ENCODE data around the gene ZNF438.

ZNF438 gene

GRCh38 chr10:30825022-30825421 is 206.6 kb downstream of the ZNF438 start:
- no peak for DNase-seq (ENCODE audit: low spot score)
- in situ Hi-C loops (cut with MboI; ENCODE audit: low pct_unique_long_range_greater_than_20kb, low sequenced_read_pairs, unreplicated experiment): no loop called here
- TF ChIP-seq CTCF (IDR thresholded peaks at IDR 0.05; ENCODE audit: extremely low read depth, insufficient read depth, missing control alignments): no peak

- in situ Hi-C loops (cut with MboI; ENCODE audit: low pct_unique_long_range_greater_than_20kb, low sequenced_read_pairs, unreplicated experiment): no loop called here
- TF ChIP-seq CTCF (IDR thresholded peaks at IDR 0.05; ENCODE audit: extremely low read depth, insufficient read depth, missing control alignments): no peak
- no peak for DNase-seq (ENCODE audit: low spot score)
Measured at GRCh38 chr10:30823651-30824050, 208.0 kb downstream of the ZNF438 start.

- TF ChIP-seq CTCF (IDR thresholded peaks at IDR 0.05; ENCODE audit: extremely low read depth, insufficient read depth, missing control alignments): no peak
- in situ Hi-C loops (cut with MboI; ENCODE audit: low pct_unique_long_range_greater_than_20kb, low sequenced_read_pairs, unreplicated experiment): no loop called here
- no peak for DNase-seq (ENCODE audit: low spot score)
Measured at GRCh38 chr10:30822693-30823465, 208.8 kb downstream of the ZNF438 start.

- TF ChIP-seq CTCF (IDR thresholded peaks at IDR 0.05; ENCODE audit: extremely low read depth, insufficient read depth, missing control alignments): no peak
- DNase-seq (ENCODE audit: low spot score): no peak
- in situ Hi-C loops (cut with MboI; ENCODE audit: low pct_unique_long_range_greater_than_20kb, low sequenced_read_pairs, unreplicated experiment): no loop called here
Measured at GRCh38 chr10:30821994-30822692, 209.5 kb downstream of the ZNF438 start.

GRCh38 chr10:30821261-30821993 is 210.2 kb downstream of the ZNF438 start:
- DNase-seq (ENCODE audit: low spot score): no peak
- TF ChIP-seq CTCF (IDR thresholded peaks at IDR 0.05; ENCODE audit: extremely low read depth, insufficient read depth, missing control alignments): no peak
- in situ Hi-C loops (cut with MboI; ENCODE audit: low pct_unique_long_range_greater_than_20kb, low sequenced_read_pairs, unreplicated experiment): no loop called here

- in situ Hi-C loops (cut with MboI; ENCODE audit: low pct_unique_long_range_greater_than_20kb, low sequenced_read_pairs, unreplicated experiment): no loop called here
- TF ChIP-seq CTCF (IDR thresholded peaks at IDR 0.05; ENCODE audit: extremely low read depth, insufficient read depth, missing control alignments): no peak
- no peak for DNase-seq (ENCODE audit: low spot score)
Measured at GRCh38 chr10:30820261-30820991, 211.2 kb downstream of the ZNF438 start.
